ENCODE results near the gene GDNF. TPM values are rescaled to one million over a fixed set of nuclear protein-coding genes. Genes with fewer than 3 reads are reported as not detected.

Gene GDNF
- total and polyA plus RNA-seq, 8 donors: 0.04 to 0.47 TPM; not detected in 6

GRCh38 chr5:37881359-37881758, 41.5 kb upstream of the GDNF start:
- DNase-seq: no peak
- Histone ChIP-seq H3K4me3 (no peak overlapping the region), H3K4me1 (no peaks in the 10 kb centered on the region), H3K36me3 (no peaks in the 10 kb centered on the region), H3K27ac (no peak overlapping the region), H3K27me3 (no peaks in the 10 kb centered on the region), H3K9me3 (no peaks in the 10 kb centered on the region)
- 67 to 75% methylated on average over 3 of the region's 3 CpGs for WGBS, 2 donors
- intact Hi-C loops (cut with DNase I): no loop called here
- ATAC-seq: no peak
- no peak for FAIRE-seq
- TF ChIP-seq, protein P1, sequence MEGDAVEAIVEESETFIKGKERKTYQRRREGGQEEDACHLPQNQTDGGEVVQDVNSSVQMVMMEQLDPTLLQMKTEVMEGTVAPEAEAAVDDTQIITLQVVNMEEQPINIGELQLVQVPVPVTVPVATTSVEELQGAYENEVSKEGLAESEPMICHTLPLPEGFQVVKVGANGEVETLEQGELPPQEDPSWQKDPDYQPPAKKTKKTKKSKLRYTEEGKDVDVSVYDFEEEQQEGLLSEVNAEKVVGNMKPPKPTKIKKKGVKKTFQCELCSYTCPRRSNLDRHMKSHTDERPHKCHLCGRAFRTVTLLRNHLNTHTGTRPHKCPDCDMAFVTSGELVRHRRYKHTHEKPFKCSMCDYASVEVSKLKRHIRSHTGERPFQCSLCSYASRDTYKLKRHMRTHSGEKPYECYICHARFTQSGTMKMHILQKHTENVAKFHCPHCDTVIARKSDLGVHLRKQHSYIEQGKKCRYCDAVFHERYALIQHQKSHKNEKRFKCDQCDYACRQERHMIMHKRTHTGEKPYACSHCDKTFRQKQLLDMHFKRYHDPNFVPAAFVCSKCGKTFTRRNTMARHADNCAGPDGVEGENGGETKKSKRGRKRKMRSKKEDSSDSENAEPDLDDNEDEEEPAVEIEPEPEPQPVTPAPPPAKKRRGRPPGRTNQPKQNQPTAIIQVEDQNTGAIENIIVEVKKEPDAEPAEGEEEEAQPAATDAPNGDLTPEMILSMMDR (IDR thresholded peaks at IDR 0.05): no peak

- H3K27ac ChIP-seq: no peak overlapping the region
- no peaks in the 10 kb centered on the region for H3K4me1 ChIP-seq
- no peak for DNase-seq
- 59 to 67% methylated on average over 3 of the region's 3 CpGs for WGBS, 2 donors
- H3K27me3 ChIP-seq: no peaks in the 10 kb centered on the region
- no peaks in the 10 kb centered on the region for H3K36me3 ChIP-seq
- TF ChIP-seq, protein P1 (IDR thresholded peaks at IDR 0.05): no peak
- H3K4me3 ChIP-seq: no peak overlapping the region
- no peak for FAIRE-seq
- no peak for ATAC-seq
- H3K9me3 ChIP-seq: no peaks in the 10 kb centered on the region
- intact Hi-C loops (cut with DNase I): no loop called here
Measured at GRCh38 chr5:37876943-37877342, 37.1 kb upstream of the GDNF start.

GRCh38 chr5:37876245-37876644, 36.4 kb upstream of the GDNF start:
- 58 to 77% methylated on average over 1 of the region's 1 CpG for WGBS, 2 donors
- Histone ChIP-seq H3K27ac (no peak overlapping the region), H3K4me3 (no peak overlapping the region), H3K27me3 (no peaks in the 10 kb centered on the region), H3K9me3 (no peaks in the 10 kb centered on the region), H3K36me3 (no peaks in the 10 kb centered on the region), H3K4me1 (no peaks in the 10 kb centered on the region)
- no peak for FAIRE-seq
- no peak for DNase-seq
- no peak for ATAC-seq
- TF ChIP-seq, protein P1 (IDR thresholded peaks at IDR 0.05): no peak
- intact Hi-C loops (cut with DNase I): no loop called here

DNA sequence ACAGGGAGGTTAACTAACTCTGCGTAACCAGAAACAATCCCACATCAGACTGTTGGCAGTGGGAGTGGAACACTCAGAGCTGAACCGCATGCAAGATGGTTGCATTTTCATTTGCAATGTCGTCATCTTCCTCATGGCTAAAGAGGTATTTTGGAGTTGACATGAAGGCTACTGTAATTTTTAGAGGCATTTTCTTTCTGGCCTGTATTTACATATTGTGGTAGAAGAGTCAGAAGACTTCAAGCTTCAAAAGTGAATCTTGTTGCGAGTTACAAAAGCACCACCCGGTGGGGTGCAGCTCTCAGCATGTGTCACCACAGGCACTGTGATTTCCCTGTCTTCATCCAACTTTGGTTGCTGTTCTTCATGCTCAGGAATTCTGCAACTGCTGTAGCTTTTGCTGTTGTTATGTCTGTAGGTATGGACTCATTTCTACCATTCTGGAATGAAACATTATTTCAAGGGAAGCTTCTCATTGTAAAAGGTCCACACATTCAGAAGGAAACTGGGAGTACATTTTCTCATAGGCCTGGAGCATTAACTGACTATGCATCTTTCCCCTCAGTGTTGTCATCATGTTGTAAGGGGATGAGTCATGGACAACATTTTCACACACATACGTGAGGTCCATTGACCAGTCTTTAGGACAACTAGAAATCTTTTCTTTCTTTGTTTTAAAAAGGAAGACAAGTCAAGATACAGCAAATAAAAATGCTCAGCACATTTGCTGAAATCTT, 35.4 kb upstream of the GDNF start:
- Histone ChIP-seq H3K4me3 (no peak overlapping the region), H3K9me3 (no peaks in the 10 kb centered on the region), H3K36me3 (no peaks in the 10 kb centered on the region), H3K27me3 (no peaks in the 10 kb centered on the region), H3K27ac (no peak overlapping the region), H3K4me1 (no peaks in the 10 kb centered on the region)
- FAIRE-seq: no peak
- 71 to 85% methylated on average over 6 of the region's 6 CpGs for WGBS, 2 donors
- TF ChIP-seq, protein P1 (IDR thresholded peaks at IDR 0.05): no peak
- no peak for ATAC-seq
- intact Hi-C loops (cut with DNase I): no loop called here
- DNase-seq: no peak

DNA sequence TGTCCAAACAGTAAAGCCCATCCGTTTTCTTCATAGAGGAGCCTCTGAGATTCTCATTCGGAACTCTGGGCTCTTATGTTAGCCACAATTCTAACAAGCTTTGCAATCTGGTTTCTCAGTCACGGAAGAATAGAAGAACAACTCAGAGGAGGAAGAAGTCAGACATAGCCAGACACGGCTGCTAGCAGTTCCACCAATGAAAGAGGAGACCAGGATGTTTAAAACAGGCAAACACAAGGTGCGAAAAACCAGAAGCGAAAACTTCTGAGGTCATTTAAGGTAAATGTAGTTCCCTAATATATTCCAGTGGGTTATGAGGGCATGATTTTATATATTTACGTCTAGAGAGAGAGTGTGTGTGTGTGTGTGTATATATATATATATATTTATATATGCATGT, 34.1 kb upstream of the GDNF start:
- TF ChIP-seq, protein P1 (IDR thresholded peaks at IDR 0.05): no peak
- H3K9me3 ChIP-seq: no peaks in the 10 kb centered on the region
- DNase-seq (no peak), FAIRE-seq (no peak), ATAC-seq (no peak)
- no peak overlapping the region for H3K4me3 ChIP-seq
- H3K4me1 ChIP-seq: no peaks in the 10 kb centered on the region
- no peak overlapping the region for H3K27ac ChIP-seq
- 60 to 79% methylated on average over 7 of the region's 7 CpGs for WGBS, 2 donors
- H3K27me3 ChIP-seq: no peaks in the 10 kb centered on the region
- H3K36me3 ChIP-seq: no peaks in the 10 kb centered on the region
- intact Hi-C loops (cut with DNase I): no loop called here
